Measurements from ENCODE around the gene NOS3. TPM values are rescaled to one million over a fixed set of nuclear protein-coding genes. Genes with fewer than 3 reads are reported as not detected.
A peak's percentile ranks its signal among the peaks of the same experiment; 100 is the strongest.

The NOS3 gene
- total and polyA plus RNA-seq, 2 experiments from 2014 or later = 0.32 to 0.83 TPM

- Histone ChIP-seq H3K79me2 (ENCODE audit: insufficient read depth) (no peaks in the 10 kb centered on the region), H3F3A (ENCODE audit: insufficient read depth) (peaks cover 13% of the 10 kb centered on the region), H3K4me2 (ENCODE audit: unreplicated experiment) (no peak overlapping the region), H3K36me3 (ENCODE audit: low read depth) (no peaks in the 10 kb centered on the region), H3K9ac (no peak overlapping the region), H3K4me3 (no peak overlapping the region), H4K20me1 (ENCODE audit: insufficient read depth) (no peaks in the 10 kb centered on the region), H3K27ac (no peak overlapping the region), H3K9me3 (ENCODE audit: low read depth) (no peaks in the 10 kb centered on the region), H3K4me1 (ENCODE audit: insufficient read depth) (peaks cover 9% of the 10 kb centered on the region), H2AFZ (no peak overlapping the region), H3K27me3 (replicated peaks; ENCODE audit: insufficient read depth) (no peaks in the 10 kb centered on the region), H3K9me2 (ENCODE audit: insufficient read depth) (no peaks in the 10 kb centered on the region)
- in situ Hi-C loops (cut with MboI) = no loop called here
- no peak for TF ChIP-seq EZH2phosphoT487 (IDR thresholded peaks at IDR 0.05; ENCODE audit: insufficient read depth, low read depth)
- no peak for TF ChIP-seq EZH2 (IDR thresholded peaks at IDR 0.05; ENCODE audit: insufficient read depth, poor library complexity, severe bottlenecking)
- 78 to 92% methylated on average over 8 to 9 of the region's 11 CpGs for WGBS, 2 experiments (ENCODE audit: low coverage in 1 of 2, low lambda C conversion rate in 2 of 2, missing lambda C conversion rate in 2 of 2)
- DNase-seq = no peak
Measured at GRCh38 chr7:151045262-151045661, 54.4 kb downstream of the NOS3 start.

DNA sequence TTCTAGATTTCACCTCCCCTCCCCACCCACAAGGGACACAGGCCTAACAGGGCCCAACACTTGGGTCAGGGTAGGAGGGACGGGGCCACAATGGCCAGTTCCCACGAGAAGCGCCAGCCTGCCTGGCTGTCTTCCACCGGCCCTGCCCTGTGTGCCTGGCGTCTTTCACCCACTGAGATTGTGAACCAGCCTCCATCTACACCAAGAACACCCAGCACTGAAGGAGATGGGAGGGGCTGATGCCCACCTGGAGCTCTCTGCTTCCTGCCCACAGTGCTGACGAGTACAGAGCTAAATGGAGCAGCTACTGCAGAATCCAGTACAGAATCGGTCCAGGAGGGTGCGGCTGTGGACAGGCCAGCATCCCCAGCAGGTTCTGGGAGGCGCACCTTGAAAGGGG, 55.1 kb downstream of the NOS3 start:
- no peak overlapping the region for H3K27ac ChIP-seq
- H3K9me3 ChIP-seq (ENCODE audit: low read depth) = no peaks in the 10 kb centered on the region
- no peak for TF ChIP-seq EZH2 (IDR thresholded peaks at IDR 0.05; ENCODE audit: insufficient read depth, poor library complexity, severe bottlenecking)
- no peak for TF ChIP-seq EZH2phosphoT487 (IDR thresholded peaks at IDR 0.05; ENCODE audit: insufficient read depth, low read depth)
- H4K20me1 ChIP-seq (ENCODE audit: insufficient read depth) = no peaks in the 10 kb centered on the region
- H3K9ac ChIP-seq = no peak overlapping the region
- no peaks in the 10 kb centered on the region for H3K36me3 ChIP-seq (ENCODE audit: low read depth)
- no peaks in the 10 kb centered on the region for H3K9me2 ChIP-seq (ENCODE audit: insufficient read depth)
- H3K79me2 ChIP-seq (ENCODE audit: insufficient read depth) = no peaks in the 10 kb centered on the region
- H3K4me3 ChIP-seq = no peak overlapping the region
- H3K4me2 ChIP-seq (ENCODE audit: unreplicated experiment) = no peak overlapping the region
- WGBS, 2 experiments (ENCODE audit: low coverage in 1 of 2, low lambda C conversion rate in 2 of 2, missing lambda C conversion rate in 2 of 2) = 75 to 76% methylated on average over 9 of the region's 9 CpGs
- in situ Hi-C loops (cut with MboI) = no loop called here
- DNase-seq = no peak
- H2AFZ ChIP-seq = no peak overlapping the region
- H3K27me3 ChIP-seq (replicated peaks; ENCODE audit: insufficient read depth) = no peaks in the 10 kb centered on the region
- peaks cover 9% of the 10 kb centered on the region for H3K4me1 ChIP-seq (ENCODE audit: insufficient read depth)
- H3F3A ChIP-seq (ENCODE audit: insufficient read depth) = peaks cover 13% of the 10 kb centered on the region

- Histone ChIP-seq H3K27ac (no peak overlapping the region), H3K9me2 (ENCODE audit: insufficient read depth) (no peaks in the 10 kb centered on the region), H3K36me3 (ENCODE audit: low read depth) (no peaks in the 10 kb centered on the region), H3K9me3 (ENCODE audit: low read depth) (no peaks in the 10 kb centered on the region), H3K4me3 (no peak overlapping the region), H3F3A (ENCODE audit: insufficient read depth) (peaks cover 13% of the 10 kb centered on the region), H3K4me2 (ENCODE audit: unreplicated experiment) (no peak overlapping the region), H3K27me3 (replicated peaks; ENCODE audit: insufficient read depth) (no peaks in the 10 kb centered on the region), H3K79me2 (ENCODE audit: insufficient read depth) (no peaks in the 10 kb centered on the region), H2AFZ (no peak overlapping the region), H4K20me1 (ENCODE audit: insufficient read depth) (no peaks in the 10 kb centered on the region), H3K9ac (peak overlapping the region; percentile 38), H3K4me1 (ENCODE audit: insufficient read depth) (peaks cover 9% of the 10 kb centered on the region)
- no peak for TF ChIP-seq EZH2 (IDR thresholded peaks at IDR 0.05; ENCODE audit: insufficient read depth, poor library complexity, severe bottlenecking)
- in situ Hi-C loops (cut with MboI) = no loop called here
- WGBS, 2 experiments (ENCODE audit: low coverage in 1 of 2, low lambda C conversion rate in 2 of 2, missing lambda C conversion rate in 2 of 2) = 18 to 20% methylated on average over 14 of the region's 14 CpGs
- DNase-seq = peak; percentile 67
Measured at GRCh38 chr7:151046603-151047573, 56.1 kb downstream of the NOS3 start.

DNA sequence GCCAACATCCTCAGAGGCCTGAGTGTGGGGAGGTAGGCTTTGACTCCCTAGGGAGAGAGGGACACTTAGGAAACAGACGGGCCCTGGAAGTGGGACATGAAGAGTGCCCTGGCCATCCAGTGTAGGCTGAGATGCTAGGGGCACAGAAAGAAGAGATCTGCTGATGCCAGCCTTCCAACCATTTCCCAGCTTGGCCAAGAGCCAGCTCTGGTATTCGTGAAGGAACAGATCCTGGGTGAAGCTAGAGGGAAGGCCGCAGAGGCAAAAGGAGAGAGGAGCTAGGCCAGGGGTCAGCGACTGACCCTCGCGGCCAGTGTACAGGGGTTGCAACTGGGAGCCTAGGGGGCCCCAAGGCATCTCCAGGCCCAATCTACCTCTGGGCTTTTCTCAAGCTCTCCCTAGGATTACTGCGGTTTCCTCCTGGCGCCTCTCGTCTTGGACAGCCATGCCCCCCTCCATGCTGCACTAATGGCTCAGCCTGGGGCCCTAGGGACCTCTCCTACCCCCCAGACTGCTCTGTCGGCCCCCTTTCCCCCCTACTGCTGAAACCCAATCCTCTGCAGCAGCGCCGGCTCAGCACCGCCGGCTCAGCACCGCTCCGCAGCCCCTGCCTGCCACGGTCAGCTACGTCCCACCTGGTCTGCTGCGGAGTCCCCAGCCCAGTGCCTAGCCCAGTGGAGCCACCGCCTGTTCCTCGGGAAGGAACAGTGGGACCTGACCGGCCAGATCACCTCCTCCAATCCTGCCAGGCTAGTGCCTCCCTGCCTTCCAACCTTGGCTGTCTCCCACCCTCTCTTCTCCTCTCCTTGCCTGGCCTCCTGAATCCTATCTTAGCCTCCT, 57.4 kb downstream of the NOS3 start, which contains the start of gene ASIC3:
Gene ASIC3 (plus strand): TSS at position 556 of the 840 bp plus-strand sequence. CDS start 355 bp downstream, outside the sequence.
- Histone ChIP-seq H3K4me2 (ENCODE audit: unreplicated experiment) (no peak within 1 kb of the TSS), H3K27me3 (replicated peaks; ENCODE audit: insufficient read depth) (no peaks in the 10 kb centered on the region), H3F3A (ENCODE audit: insufficient read depth) (peaks cover 13% of the 10 kb centered on the region), H3K9me3 (ENCODE audit: low read depth) (no peaks in the 10 kb centered on the region), H3K4me1 (ENCODE audit: insufficient read depth) (peaks cover 9% of the 10 kb centered on the region), H3K36me3 (ENCODE audit: low read depth) (no peaks in the 10 kb centered on the region), H2AFZ (no peak within 1 kb of the TSS), H3K4me3 (no peak within 1 kb of the TSS), H3K79me2 (ENCODE audit: insufficient read depth) (no peaks in the 10 kb centered on the region), H3K27ac (no peak within 1 kb of the TSS), H3K9me2 (ENCODE audit: insufficient read depth) (no peaks in the 10 kb centered on the region), H3K9ac (no peak within 1 kb of the TSS), H4K20me1 (ENCODE audit: insufficient read depth) (no peaks in the 10 kb centered on the region)
- in situ Hi-C loops (cut with MboI) = no loop called here
- no peak for DNase-seq
- TF ChIP-seq EZH2 (IDR thresholded peaks at IDR 0.05; ENCODE audit: insufficient read depth, poor library complexity, severe bottlenecking) = no peak
- TF ChIP-seq EZH2phosphoT487 (IDR thresholded peaks at IDR 0.05; ENCODE audit: insufficient read depth, low read depth) = no peak
- 76 to 81% methylated on average over 19 to 22 of the region's 22 CpGs for WGBS, 2 experiments (ENCODE audit: low coverage in 1 of 2, low lambda C conversion rate in 2 of 2, missing lambda C conversion rate in 2 of 2)

Measured in GM23248 (cell line).